ENCODE data around the gene ADGRB3. TPM values are rescaled to one million over a fixed set of nuclear protein-coding genes. Genes with fewer than 3 reads are reported as not detected.

The ADGRB3 gene
- total and polyA plus RNA-seq, 7 donors, result 0.10 to 0.39 (median 0.21) TPM; not detected in 1

DNA sequence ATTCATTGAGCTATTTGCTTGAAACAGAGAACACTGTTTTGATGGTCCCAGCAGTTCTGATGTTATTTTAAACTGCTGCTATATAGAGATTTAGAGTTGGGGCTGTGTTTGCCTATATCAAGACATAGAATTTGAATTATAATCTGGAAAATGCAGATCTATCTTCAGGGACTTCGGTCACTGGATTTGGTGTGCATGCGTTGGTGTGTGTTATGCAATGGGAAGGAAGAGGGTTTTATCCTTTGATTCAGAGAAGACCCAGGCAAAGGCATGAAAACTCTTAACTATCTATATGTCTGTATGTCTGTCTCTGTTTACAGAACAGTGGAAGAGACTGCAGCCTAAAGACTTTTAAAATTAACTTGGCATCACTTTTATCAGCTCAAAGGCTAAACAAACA, 2.0 kb downstream of the ADGRB3 start:
- WGBS, 3 donors, result 77 to 85% (median 83%) methylated on average over 2 of the region's 2 CpGs
- ATAC-seq, result no peak
- intact Hi-C loops (cut with DNase I), result loop anchor here in 1 of 2 donors (5.0 kb wide), 1 partner anchor 320 kb away; no protein-coding TSS in a partner anchor
- Histone ChIP-seq H3K9me3 (no peaks in the 10 kb centered on the region), H3K4me3 (no peak overlapping the region), H3K27ac (no peak overlapping the region), H3K4me1 (no peaks in the 10 kb centered on the region), H3K36me3 (ENCODE audit: insufficient read depth in 1 of 2, low read depth in 1 of 2) (no peaks in the 10 kb centered on the region), H3K27me3 (ENCODE audit: insufficient read depth in 3 of 3, low read length in 2 of 3) (peaks cover 0 to 36% (median 0%) of the 10 kb centered on the region in 3 donors)
- no peak for DNase-seq
- TF ChIP-seq, protein P1, sequence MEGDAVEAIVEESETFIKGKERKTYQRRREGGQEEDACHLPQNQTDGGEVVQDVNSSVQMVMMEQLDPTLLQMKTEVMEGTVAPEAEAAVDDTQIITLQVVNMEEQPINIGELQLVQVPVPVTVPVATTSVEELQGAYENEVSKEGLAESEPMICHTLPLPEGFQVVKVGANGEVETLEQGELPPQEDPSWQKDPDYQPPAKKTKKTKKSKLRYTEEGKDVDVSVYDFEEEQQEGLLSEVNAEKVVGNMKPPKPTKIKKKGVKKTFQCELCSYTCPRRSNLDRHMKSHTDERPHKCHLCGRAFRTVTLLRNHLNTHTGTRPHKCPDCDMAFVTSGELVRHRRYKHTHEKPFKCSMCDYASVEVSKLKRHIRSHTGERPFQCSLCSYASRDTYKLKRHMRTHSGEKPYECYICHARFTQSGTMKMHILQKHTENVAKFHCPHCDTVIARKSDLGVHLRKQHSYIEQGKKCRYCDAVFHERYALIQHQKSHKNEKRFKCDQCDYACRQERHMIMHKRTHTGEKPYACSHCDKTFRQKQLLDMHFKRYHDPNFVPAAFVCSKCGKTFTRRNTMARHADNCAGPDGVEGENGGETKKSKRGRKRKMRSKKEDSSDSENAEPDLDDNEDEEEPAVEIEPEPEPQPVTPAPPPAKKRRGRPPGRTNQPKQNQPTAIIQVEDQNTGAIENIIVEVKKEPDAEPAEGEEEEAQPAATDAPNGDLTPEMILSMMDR (IDR thresholded peaks at IDR 0.05), result no peak

DNA sequence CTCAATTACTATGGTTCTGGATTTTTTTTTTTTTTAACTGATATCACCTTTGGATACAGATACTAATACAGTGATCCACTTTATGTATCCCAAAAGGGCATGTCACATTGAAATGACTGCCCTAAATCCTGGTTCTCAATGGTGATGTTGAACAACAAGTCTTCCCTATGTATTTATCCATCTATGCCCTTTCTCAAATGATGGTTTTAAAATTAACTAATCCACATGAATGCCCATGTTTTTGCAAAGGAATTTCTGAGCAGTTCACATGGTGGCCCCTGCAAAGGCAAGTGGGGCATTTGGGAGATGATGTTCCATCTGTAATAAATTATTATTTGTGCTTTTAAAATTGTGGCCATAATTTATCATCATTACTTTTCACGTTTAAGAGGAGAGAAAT, 2.7 kb downstream of the ADGRB3 start:
- WGBS, 3 donors, result 1 to 7% (median 3%) methylated on average over 1 of the region's 1 CpG
- intact Hi-C loops (cut with DNase I), result loop anchor here in 1 of 2 donors (2.0 to 5.0 kb wide), 2 partner anchors 141 to 320 kb away; no protein-coding TSS in a partner anchor
- H3K4me3 ChIP-seq, result no peak overlapping the region

DNA sequence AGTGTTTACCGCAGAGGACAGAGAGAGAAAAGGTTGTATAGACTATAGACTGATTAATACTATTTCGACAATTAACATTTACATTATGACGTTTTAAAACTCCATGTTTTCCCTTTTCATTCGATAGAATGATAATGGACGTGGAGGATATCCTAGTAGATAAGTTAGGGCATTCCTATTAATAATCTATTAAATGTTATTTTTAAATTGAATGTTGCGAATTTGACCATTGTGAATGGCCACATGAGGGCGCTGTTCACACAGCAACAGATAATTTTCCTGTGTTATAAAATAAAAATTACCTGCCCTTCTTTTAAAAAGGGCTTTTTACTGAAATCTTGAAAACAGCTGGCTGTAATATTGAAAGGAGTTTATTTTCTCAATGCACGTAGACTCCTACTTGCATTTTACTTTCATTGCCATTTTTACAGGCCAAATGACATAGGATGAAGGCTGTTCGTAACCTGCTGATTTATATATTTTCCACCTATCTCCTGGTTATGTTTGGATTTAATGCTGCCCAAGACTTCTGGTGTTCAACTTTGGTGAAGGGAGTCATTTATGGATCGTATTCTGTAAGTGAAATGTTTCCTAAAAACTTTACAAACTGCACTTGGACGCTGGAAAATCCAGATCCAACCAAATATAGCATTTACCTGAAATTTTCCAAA, 3.3 kb downstream of the ADGRB3 start:
- 32 to 35% (median 35%) methylated on average over 11 of the region's 11 CpGs for WGBS, 3 donors
- ATAC-seq (no peak), DNase-seq (peak in 1 of 2 donors; percentile 23)
- Histone ChIP-seq H3K4me3 (no peak overlapping the region), H3K27ac (no peak overlapping the region), H3K4me1 (no peaks in the 10 kb centered on the region), H3K36me3 (ENCODE audit: insufficient read depth in 1 of 2, low read depth in 1 of 2) (no peaks in the 10 kb centered on the region), H3K27me3 (ENCODE audit: insufficient read depth in 3 of 3, low read length in 2 of 3) (peaks cover 0 to 31% (median 0%) of the 10 kb centered on the region in 3 donors), H3K9me3 (no peaks in the 10 kb centered on the region)
- TF ChIP-seq, protein P1 (IDR thresholded peaks at IDR 0.05), result peak; percentile 66
- intact Hi-C loops (cut with DNase I), result loop anchor here in 1 of 2 donors (2.0 to 5.0 kb wide), 2 partner anchors 140 to 319 kb away; no protein-coding TSS in a partner anchor

More for the DNA sequence above, 2.7 kb downstream of the ADGRB3 start:
- Histone ChIP-seq H3K27me3 (ENCODE audit: insufficient read depth in 3 of 3, low read length in 2 of 3) (peaks cover 0 to 34% (median 0%) of the 10 kb centered on the region in 3 donors), H3K27ac (no peak overlapping the region), H3K9me3 (no peaks in the 10 kb centered on the region), H3K36me3 (ENCODE audit: insufficient read depth in 1 of 2, low read depth in 1 of 2) (no peaks in the 10 kb centered on the region), H3K4me1 (no peaks in the 10 kb centered on the region)
- TF ChIP-seq, protein P1 (IDR thresholded peaks at IDR 0.05), result no peak
- no peak for ATAC-seq
- no peak for DNase-seq

DNA sequence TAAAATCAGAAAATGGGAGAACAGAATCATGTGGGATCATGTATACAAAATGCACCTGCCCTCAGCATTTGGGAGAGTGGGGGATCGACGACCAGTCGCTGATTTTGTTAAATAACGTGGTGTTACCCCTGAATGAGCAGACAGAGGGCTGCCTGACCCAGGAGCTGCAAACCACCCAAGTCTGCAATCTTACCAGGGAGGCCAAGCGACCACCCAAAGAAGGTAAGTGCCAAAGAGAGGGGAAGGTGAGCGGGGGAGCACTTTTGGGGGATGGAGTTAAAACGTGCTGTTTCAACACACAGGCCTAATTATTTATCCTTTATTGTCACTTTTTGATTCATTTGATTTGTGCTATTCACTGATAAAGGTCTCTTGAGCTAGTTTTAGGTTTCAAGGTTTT, 4.1 kb downstream of the ADGRB3 start:
- H3K36me3 ChIP-seq (ENCODE audit: insufficient read depth in 1 of 2, low read depth in 1 of 2), result no peaks in the 10 kb centered on the region
- no peaks in the 10 kb centered on the region for H3K9me3 ChIP-seq
- TF ChIP-seq, protein P1 (IDR thresholded peaks at IDR 0.05), result no peak
- no peak for ATAC-seq
- H3K27me3 ChIP-seq (ENCODE audit: insufficient read depth in 3 of 3, low read length in 2 of 3), result peaks cover 0 to 25% (median 0%) of the 10 kb centered on the region in 3 donors
- H3K4me3 ChIP-seq, result no peak overlapping the region
- no peak overlapping the region for H3K27ac ChIP-seq
- H3K4me1 ChIP-seq, result no peaks in the 10 kb centered on the region
- DNase-seq, result no peak
- intact Hi-C loops (cut with DNase I), result loop anchor here in 1 of 2 donors (2.0 to 5.0 kb wide), 2 partner anchors 140 to 318 kb away; no protein-coding TSS in a partner anchor
- WGBS, 3 donors, result 51 to 55% (median 54%) methylated on average over 7 of the region's 7 CpGs

Measured in psoas muscle (tissue), 8 donors.